Vagina (tissue), 2 donors: ENCODE data around the gene ASPG.
"Not testable (repeated sequence)": the region's sequence is repeated elsewhere in the genome, so short reads cannot be mapped to it uniquely, and the experiment has no call there.

ENCODE experiments used
- POLR2A ChIP-seq, 2 donors: fragments of 450-650 bp; IDR thresholded peaks; one replicate each; pipeline ENCODE4 v1.6.1; 2017; ENCODE audit warnings: antibody characterized with exemption in 2 of 2, mild to moderate bottlenecking in 2 of 2, moderate library complexity in 2 of 2
- POLR2AphosphoS5 ChIP-seq, 2 donors: sonication (generic); formaldehyde crosslinking; IDR thresholded peaks; one replicate each; pipeline ENCODE4 v1.9.0; 2017; ENCODE audit warnings: antibody characterized with exemption in 2 of 2, mild to moderate bottlenecking in 2 of 2, low read depth in 1 of 2; ENCODE audit not compliant: insufficient read depth in 1 of 2
- TF ChIP-seq, protein P1 (sequence below), 3 experiments: fragments of 450-650 bp in 2 of 3; fragments of 200-600 bp in 1 of 3; sonication (generic) in 1 of 3; IDR thresholded peaks; one replicate each; pipeline ENCODE4 v1.5.1; 2017 to 2019; ENCODE audit warnings: antibody characterized with exemption in 3 of 3, mild to moderate bottlenecking in 2 of 3, moderate library complexity in 2 of 3

DNA sequence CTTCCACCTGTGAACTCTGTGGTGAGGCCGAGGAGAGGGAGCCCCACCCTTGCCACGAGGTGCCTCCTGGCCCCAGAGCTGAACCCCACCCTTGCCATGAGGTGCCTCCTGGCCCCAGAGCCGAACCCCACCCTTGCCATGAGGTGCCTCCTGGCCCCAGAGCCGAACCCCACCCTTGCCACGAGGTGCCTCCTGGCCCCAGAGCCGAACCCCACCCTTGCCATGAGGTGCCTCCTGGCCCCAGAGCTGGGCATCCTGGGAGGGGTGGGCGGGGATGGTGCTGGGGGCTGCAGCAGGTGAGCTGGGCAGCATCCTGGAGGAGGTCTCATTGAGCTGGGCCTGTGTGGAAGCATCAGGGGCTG lies 67.9 kb downstream of the ASPG start:
- TF ChIP-seq, protein P1, sequence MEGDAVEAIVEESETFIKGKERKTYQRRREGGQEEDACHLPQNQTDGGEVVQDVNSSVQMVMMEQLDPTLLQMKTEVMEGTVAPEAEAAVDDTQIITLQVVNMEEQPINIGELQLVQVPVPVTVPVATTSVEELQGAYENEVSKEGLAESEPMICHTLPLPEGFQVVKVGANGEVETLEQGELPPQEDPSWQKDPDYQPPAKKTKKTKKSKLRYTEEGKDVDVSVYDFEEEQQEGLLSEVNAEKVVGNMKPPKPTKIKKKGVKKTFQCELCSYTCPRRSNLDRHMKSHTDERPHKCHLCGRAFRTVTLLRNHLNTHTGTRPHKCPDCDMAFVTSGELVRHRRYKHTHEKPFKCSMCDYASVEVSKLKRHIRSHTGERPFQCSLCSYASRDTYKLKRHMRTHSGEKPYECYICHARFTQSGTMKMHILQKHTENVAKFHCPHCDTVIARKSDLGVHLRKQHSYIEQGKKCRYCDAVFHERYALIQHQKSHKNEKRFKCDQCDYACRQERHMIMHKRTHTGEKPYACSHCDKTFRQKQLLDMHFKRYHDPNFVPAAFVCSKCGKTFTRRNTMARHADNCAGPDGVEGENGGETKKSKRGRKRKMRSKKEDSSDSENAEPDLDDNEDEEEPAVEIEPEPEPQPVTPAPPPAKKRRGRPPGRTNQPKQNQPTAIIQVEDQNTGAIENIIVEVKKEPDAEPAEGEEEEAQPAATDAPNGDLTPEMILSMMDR (IDR thresholded peaks at IDR 0.05) = not testable (repeated sequence)
- TF ChIP-seq POLR2A (IDR thresholded peaks at IDR 0.05); POLR2AphosphoS5 (IDR thresholded peaks at IDR 0.05; ENCODE audit: insufficient read depth in 1 of 2, low read depth in 1 of 2): not testable (repeated sequence)
